ENCODE measurements around the gene LAMA3. TPM values are rescaled to one million over a fixed set of nuclear protein-coding genes. Genes with fewer than 3 reads are reported as not detected.

LAMA3 gene
- polyA plus RNA-seq, 1 of the 3 experiments (the other 2 are of a cell fraction), result 3.5 TPM

GRCh38 chr18:23934863-23935262, 245.6 kb downstream of the LAMA3 start:
- H3K9ac ChIP-seq, result no peak overlapping the region
- no peak overlapping the region for H3K4me3 ChIP-seq (ENCODE audit: low read depth in 2 of 2, low read length in 1 of 2)
- TF ChIP-seq ELF1 (IDR thresholded peaks at IDR 0.05) (no peak), POLR2AphosphoS5 (IDR thresholded peaks at IDR 0.05; ENCODE audit: low read depth, low read length) (peak; percentile 40; the same call in 1 of the 2 replicates), RFX5 (IDR thresholded peaks at IDR 0.05; ENCODE audit: low read length) (no peak), PBX3 (IDR thresholded peaks at IDR 0.05) (no peak), YY1 (IDR thresholded peaks at IDR 0.05; ENCODE audit: low read depth) (no peak), EP300 (IDR thresholded peaks at IDR 0.05; ENCODE audit: borderline replicate concordance in 1 of 2, low read depth in 1 of 2, low read length in 1 of 2) (peak in 1 of 2 experiments; percentile 21; a peak in 1 of 4 replicates)
- H3K27me3 ChIP-seq (ENCODE audit: insufficient read depth), result no peaks in the 10 kb centered on the region
- H3F3A ChIP-seq (replicated peaks; ENCODE audit: insufficient read depth), result peaks cover 5% of the 10 kb centered on the region
- DNase-seq, result no peak
- ChIA-PET POLR2A (no interaction called here), CTCF (interaction anchor here (1.9 kb wide), 1 partner anchor 16 kb away, joined by 11 read pairs; no protein-coding TSS in a partner anchor)
- peaks cover 9 to 25% of the 10 kb centered on the region in 2 experiments; a peak in 3 of 4 replicates for H3K4me1 ChIP-seq (ENCODE audit: control insufficient read depth in 1 of 2, insufficient read depth in 2 of 2, low read depth in 1 of 2, low read length in 1 of 2)
- no peaks in the 10 kb centered on the region for H4K20me1 ChIP-seq (ENCODE audit: insufficient read depth)
- no peaks in the 10 kb centered on the region for H3K36me3 ChIP-seq (replicated peaks in 1 of 2; ENCODE audit: control insufficient read depth in 1 of 2, insufficient read depth in 2 of 2, low read length in 1 of 2)
- H2AFZ ChIP-seq (ENCODE audit: low read depth), result no peak overlapping the region
- H3K79me2 ChIP-seq (ENCODE audit: insufficient read depth), result no peaks in the 10 kb centered on the region
- H3K27ac ChIP-seq (ENCODE audit: low read depth in 2 of 2, low read length in 1 of 2), result peak overlapping the region in 1 of 2 experiments; percentile 62; a peak in 1 of 4 replicates
- no peak overlapping the region; the same call in 1 of the 2 replicates for H3K4me2 ChIP-seq
- no peaks in the 10 kb centered on the region for H3K9me3 ChIP-seq
- H3K9me2 ChIP-seq, result no peaks in the 10 kb centered on the region

- H3K4me3 ChIP-seq (ENCODE audit: low read depth in 2 of 2, low read length in 1 of 2), result no peak overlapping the region
- POLR2A ChIA-PET, result no interaction called here
- H3K4me1 ChIP-seq (ENCODE audit: control insufficient read depth in 1 of 2, insufficient read depth in 2 of 2, low read depth in 1 of 2, low read length in 1 of 2), result peaks cover 17 to 25% of the 10 kb centered on the region in 2 experiments; a peak in 3 of 4 replicates
- no peak overlapping the region for H3K27ac ChIP-seq (ENCODE audit: low read depth in 2 of 2, low read length in 1 of 2)
- no peak overlapping the region for H3K4me2 ChIP-seq
- no peaks in the 10 kb centered on the region for H3K9me2 ChIP-seq
- WGBS (ENCODE audit: low lambda C conversion rate), result 94% methylated on average over 2 of the region's 2 CpGs
- peaks cover 5% of the 10 kb centered on the region for H3F3A ChIP-seq (replicated peaks; ENCODE audit: insufficient read depth)
- H3K36me3 ChIP-seq (replicated peaks in 1 of 2; ENCODE audit: control insufficient read depth in 1 of 2, insufficient read depth in 2 of 2, low read length in 1 of 2), result no peaks in the 10 kb centered on the region
- no peak for DNase-seq
- H3K9me3 ChIP-seq, result no peaks in the 10 kb centered on the region
- CTCF ChIA-PET, result no interaction called here
- no peak overlapping the region for H2AFZ ChIP-seq (ENCODE audit: low read depth)
- TF ChIP-seq FOXM1 (IDR thresholded peaks at IDR 0.05; ENCODE audit: low read depth), result no peak
- TF ChIP-seq CTCF (IDR thresholded peaks at IDR 0.05), result no peak
- TF ChIP-seq MXI1 (IDR thresholded peaks at IDR 0.05; ENCODE audit: low read depth, low read length), result no peak
- TF ChIP-seq PBX3 (IDR thresholded peaks at IDR 0.05), result no peak
- TF ChIP-seq IRF3 (IDR thresholded peaks at IDR 0.05; ENCODE audit: low read depth, low read length), result no peak
- TF ChIP-seq RCOR1 (IDR thresholded peaks at IDR 0.05; ENCODE audit: low read length), result no peak
- TF ChIP-seq GATA2 (CRISPR knock-in tag; IDR thresholded peaks at IDR 0.05), result no peak
- no peak for TF ChIP-seq TAF1 (IDR thresholded peaks at IDR 0.05; ENCODE audit: borderline replicate concordance, low read depth, low read length)
- TF ChIP-seq YY1 (IDR thresholded peaks at IDR 0.05; ENCODE audit: low read depth), result no peak
- TF ChIP-seq ZBTB33 (IDR thresholded peaks at IDR 0.05; ENCODE audit: borderline replicate concordance, low read depth), result no peak
- TF ChIP-seq POLR2AphosphoS5 (IDR thresholded peaks at IDR 0.05; ENCODE audit: low read depth, low read length), result no peak
- TF ChIP-seq CHD2 (IDR thresholded peaks at IDR 0.05; ENCODE audit: low read length, partially characterized antibody), result no peak
- TF ChIP-seq SMC3 (IDR thresholded peaks at IDR 0.05; ENCODE audit: low read depth, low read length), result no peak
- TF ChIP-seq TCF12 (IDR thresholded peaks at IDR 0.05), result no peak
- no peaks in the 10 kb centered on the region for H4K20me1 ChIP-seq (ENCODE audit: insufficient read depth)
- H3K9ac ChIP-seq, result no peak overlapping the region
- H3K27me3 ChIP-seq (ENCODE audit: insufficient read depth), result no peaks in the 10 kb centered on the region
- no peaks in the 10 kb centered on the region for H3K79me2 ChIP-seq (ENCODE audit: insufficient read depth)
Observed at GRCh38 chr18:23935804-23936203, 246.6 kb downstream of the LAMA3 start.

Measured in SK-N-SH (cell line).